Measurements from ENCODE around the gene CCDC88C. TPM values are rescaled to one million over a fixed set of nuclear protein-coding genes. Genes with fewer than 3 reads are reported as not detected.

CCDC88C gene
- total RNA-seq, 1 donor from 2014 or later: 12.4 TPM

DNA sequence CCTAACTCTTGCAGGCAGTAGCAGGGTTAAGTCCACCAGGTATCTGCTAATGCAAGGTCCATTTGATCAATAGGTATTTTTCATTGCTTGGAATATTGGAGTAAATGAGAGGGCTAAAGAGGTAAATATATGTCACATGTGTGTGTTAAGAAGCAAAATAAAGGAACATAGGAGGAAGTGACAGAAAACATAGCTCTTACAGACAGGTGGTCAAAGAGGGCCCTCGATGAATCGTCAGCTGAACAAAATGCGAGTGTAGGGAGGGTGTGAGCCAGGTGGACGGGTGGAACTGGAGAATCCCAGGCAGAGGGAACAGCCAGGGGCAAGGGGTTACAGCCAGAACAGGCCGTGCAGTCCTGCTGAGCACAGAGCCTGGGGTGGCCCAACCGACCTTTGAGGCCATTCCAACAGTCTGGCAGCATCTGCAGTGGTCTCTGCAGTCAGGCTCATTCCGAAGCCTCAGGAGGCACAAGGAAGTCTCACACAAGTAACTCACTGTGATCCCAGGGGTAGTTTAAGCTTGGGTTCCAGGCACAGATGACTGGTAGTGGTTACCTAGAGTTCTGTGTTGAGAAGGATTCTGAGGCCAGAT lies 43.2 kb downstream of the CCDC88C start:
- no peak overlapping the region for H3K27ac ChIP-seq (ENCODE audit: low read depth, low read length)
- H3K79me2 ChIP-seq (ENCODE audit: insufficient read depth, low read length): no peaks in the 10 kb centered on the region
- no peak for FAIRE-seq

DNA sequence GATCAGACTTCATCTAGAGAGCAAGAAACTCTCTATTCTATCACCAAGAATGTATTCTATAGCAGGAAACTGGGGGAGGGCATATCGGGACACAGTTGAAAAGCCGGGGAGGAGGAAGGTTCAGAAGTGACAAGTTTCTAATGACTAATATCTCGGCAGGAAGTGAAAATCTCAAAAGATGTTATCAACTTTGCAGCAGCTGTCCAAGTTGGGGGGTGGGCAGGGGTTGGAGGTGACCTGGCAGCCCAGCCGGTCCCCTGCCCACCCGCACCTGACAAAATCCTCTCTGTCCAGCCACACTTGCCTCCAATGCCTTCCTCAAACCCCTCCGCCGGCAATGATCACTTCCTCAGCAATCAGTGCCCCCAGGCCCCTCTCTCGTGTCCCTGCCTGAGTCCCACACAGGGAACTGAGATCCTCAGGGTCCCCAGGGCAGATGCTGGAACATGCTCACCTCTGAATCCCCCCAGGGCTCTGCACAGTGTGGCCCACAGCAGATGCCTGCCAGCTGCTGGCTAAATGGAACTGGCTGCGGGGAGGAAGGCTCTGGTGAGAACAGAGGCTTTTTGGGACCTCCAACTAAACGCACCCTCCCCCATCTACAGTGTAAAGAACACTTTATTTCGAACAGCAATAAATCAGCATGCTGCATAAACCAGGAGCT lies 43.9 kb downstream of the CCDC88C start:
- Histone ChIP-seq H3K9me3 (ENCODE audit: insufficient read depth, low read depth, low read length) (no peaks in the 10 kb centered on the region), H4K20me1 (ENCODE audit: insufficient read depth, low read length) (no peaks in the 10 kb centered on the region), H3K4me1 (ENCODE audit: insufficient read depth, low read length) (peaks cover 8% of the 10 kb centered on the region), H3K27me3 (ENCODE audit: insufficient read depth, low read length) (peaks cover 21% of the 10 kb centered on the region), H3K27ac (ENCODE audit: low read depth, low read length) (no peak overlapping the region), H3K9ac (ENCODE audit: low read length) (no peak overlapping the region), H2AFZ (ENCODE audit: low read depth, low read length) (no peak overlapping the region), H3K36me3 (ENCODE audit: insufficient read depth, low read length) (no peaks in the 10 kb centered on the region), H3K79me2 (ENCODE audit: insufficient read depth, low read length) (no peaks in the 10 kb centered on the region), H3K4me3 (ENCODE audit: insufficient read depth, low read depth, low read length) (no peak overlapping the region), H3K4me2 (ENCODE audit: low read length) (peak overlapping the region; percentile 8)
- Mint-ChIP-seq H3K27me3 (ENCODE audit: low read depth, unreplicated experiment) (no peaks in the 10 kb centered on the region), H3K9me3 (ENCODE audit: unreplicated experiment) (no peaks in the 10 kb centered on the region), H3K4me1 (ENCODE audit: low read depth, unreplicated experiment) (peaks cover 29% of the 10 kb centered on the region), H3K27ac (ENCODE audit: unreplicated experiment) (peak overlapping the region; percentile 20), H3K4me3 (ENCODE audit: unreplicated experiment) (peak overlapping the region; percentile 69), H3K36me3 (ENCODE audit: low read depth, unreplicated experiment) (no peaks in the 10 kb centered on the region)
- DNase-seq (ENCODE audit: low read depth) (no peak), FAIRE-seq (no peak)
- TF ChIP-seq EZH2 (IDR thresholded peaks at IDR 0.05; ENCODE audit: insufficient read depth, low read length): no peak
- TF ChIP-seq, protein P1, sequence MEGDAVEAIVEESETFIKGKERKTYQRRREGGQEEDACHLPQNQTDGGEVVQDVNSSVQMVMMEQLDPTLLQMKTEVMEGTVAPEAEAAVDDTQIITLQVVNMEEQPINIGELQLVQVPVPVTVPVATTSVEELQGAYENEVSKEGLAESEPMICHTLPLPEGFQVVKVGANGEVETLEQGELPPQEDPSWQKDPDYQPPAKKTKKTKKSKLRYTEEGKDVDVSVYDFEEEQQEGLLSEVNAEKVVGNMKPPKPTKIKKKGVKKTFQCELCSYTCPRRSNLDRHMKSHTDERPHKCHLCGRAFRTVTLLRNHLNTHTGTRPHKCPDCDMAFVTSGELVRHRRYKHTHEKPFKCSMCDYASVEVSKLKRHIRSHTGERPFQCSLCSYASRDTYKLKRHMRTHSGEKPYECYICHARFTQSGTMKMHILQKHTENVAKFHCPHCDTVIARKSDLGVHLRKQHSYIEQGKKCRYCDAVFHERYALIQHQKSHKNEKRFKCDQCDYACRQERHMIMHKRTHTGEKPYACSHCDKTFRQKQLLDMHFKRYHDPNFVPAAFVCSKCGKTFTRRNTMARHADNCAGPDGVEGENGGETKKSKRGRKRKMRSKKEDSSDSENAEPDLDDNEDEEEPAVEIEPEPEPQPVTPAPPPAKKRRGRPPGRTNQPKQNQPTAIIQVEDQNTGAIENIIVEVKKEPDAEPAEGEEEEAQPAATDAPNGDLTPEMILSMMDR (IDR thresholded peaks at IDR 0.05; ENCODE audit: insufficient read depth, low read depth, low read length): no peak

More for the DNA sequence above, 43.2 kb downstream of the CCDC88C start:
- no peaks in the 10 kb centered on the region for H3K36me3 Mint-ChIP-seq (ENCODE audit: low read depth, unreplicated experiment)
- TF ChIP-seq, protein P1 (IDR thresholded peaks at IDR 0.05; ENCODE audit: insufficient read depth, low read depth, low read length): no peak
- TF ChIP-seq EZH2 (IDR thresholded peaks at IDR 0.05; ENCODE audit: insufficient read depth, low read length): no peak
- H3K36me3 ChIP-seq (ENCODE audit: insufficient read depth, low read length): no peaks in the 10 kb centered on the region
- H4K20me1 ChIP-seq (ENCODE audit: insufficient read depth, low read length): no peaks in the 10 kb centered on the region
- no peak overlapping the region for H3K9ac ChIP-seq (ENCODE audit: low read length)
- H3K27me3 Mint-ChIP-seq (ENCODE audit: low read depth, unreplicated experiment): no peaks in the 10 kb centered on the region
- peaks cover 8% of the 10 kb centered on the region for H3K4me1 ChIP-seq (ENCODE audit: insufficient read depth, low read length)
- no peak overlapping the region for H3K4me3 Mint-ChIP-seq (ENCODE audit: unreplicated experiment)
- no peaks in the 10 kb centered on the region for H3K9me3 Mint-ChIP-seq (ENCODE audit: unreplicated experiment)
- peaks cover 26% of the 10 kb centered on the region for H3K4me1 Mint-ChIP-seq (ENCODE audit: low read depth, unreplicated experiment)
- no peak overlapping the region for H2AFZ ChIP-seq (ENCODE audit: low read depth, low read length)
- H3K4me3 ChIP-seq (ENCODE audit: insufficient read depth, low read depth, low read length): no peak overlapping the region
- H3K27ac Mint-ChIP-seq (ENCODE audit: unreplicated experiment): peak overlapping the region; percentile 12
- H3K9me3 ChIP-seq (ENCODE audit: insufficient read depth, low read depth, low read length): no peaks in the 10 kb centered on the region
- H3K27me3 ChIP-seq (ENCODE audit: insufficient read depth, low read length): peaks cover 27% of the 10 kb centered on the region
- DNase-seq (ENCODE audit: low read depth): no peak
- no peak overlapping the region for H3K4me2 ChIP-seq (ENCODE audit: low read length)
